IPS-NIHi7 (cell line): ENCODE results near the gene UGT1A6.
"Not testable (repeated sequence)": the region's sequence is repeated elsewhere in the genome, so short reads cannot be mapped to it uniquely, and the experiment has no call there.

Experiments
- DNase-seq: peaks from one replicate; pipeline ENCODE4 v3.0.0; 2012; ENCODE audit warnings: mixed read lengths; ENCODE audit errors: extremely low spot score

The UGT1A6 gene

GRCh38 chr2:233728723-233729301, 36.1 kb downstream of the UGT1A6 start, which contains the start of gene UGT1A3:
Gene UGT1A3 (plus strand): TSS chr2:233729042. CDS start chr2:233729127, 85 bp downstream.
- no peak for DNase-seq

- not testable (repeated sequence) for DNase-seq
Measured at GRCh38 chr2:233736868-233737653, 44.4 kb downstream of the UGT1A6 start.

- no peak for DNase-seq
Measured at GRCh38 chr2:233740870-233741269, 48.2 kb downstream of the UGT1A6 start.

- no peak for DNase-seq
Measured at GRCh38 chr2:233743464-233744259, 51.0 kb downstream of the UGT1A6 start.

- DNase-seq: no peak
Measured at GRCh38 chr2:233745073-233745755, 52.5 kb downstream of the UGT1A6 start.

GRCh38 chr2:233745838-233746237, 53.1 kb downstream of the UGT1A6 start:
- DNase-seq: not testable (repeated sequence)

- no peak for DNase-seq
Measured at GRCh38 chr2:233746475-233747282, 54.0 kb downstream of the UGT1A6 start.

GRCh38 chr2:233747283-233747544, 54.5 kb downstream of the UGT1A6 start:
- DNase-seq: no peak

GRCh38 chr2:233750689-233751088, 58.0 kb downstream of the UGT1A6 start:
- not testable (repeated sequence) for DNase-seq

GRCh38 chr2:233751212-233752009, 58.7 kb downstream of the UGT1A6 start:
- not testable (repeated sequence) for DNase-seq

GRCh38 chr2:233754872-233755611, 62.4 kb downstream of the UGT1A6 start:
- no peak for DNase-seq

- no peak for DNase-seq
Measured at GRCh38 chr2:233756429-233757081, 63.9 kb downstream of the UGT1A6 start.

- DNase-seq: no peak
Measured at GRCh38 chr2:233758141-233758540, 65.5 kb downstream of the UGT1A6 start.

GRCh38 chr2:233758849-233759248, 66.2 kb downstream of the UGT1A6 start:
- DNase-seq: no peak

- no peak for DNase-seq
Measured at GRCh38 chr2:233760043-233760442, 67.4 kb downstream of the UGT1A6 start, which contains the start of gene UGT1A1. Gene UGT1A1 (plus strand): TSS chr2:233760270. CDS start chr2:233760288, 18 bp downstream.

GRCh38 chr2:233761040-233761769, 68.5 kb downstream of the UGT1A6 start:
- DNase-seq: no peak

GRCh38 chr2:233764264-233764663, 71.6 kb downstream of the UGT1A6 start:
- DNase-seq: no peak

GRCh38 chr2:233764761-233765160, 72.1 kb downstream of the UGT1A6 start:
- no peak for DNase-seq
